ENCODE measurements around the gene ADGRD1.
"Not testable (repeated sequence)": the region's sequence is repeated elsewhere in the genome, so short reads cannot be mapped to it uniquely, and the experiment has no call there.

Gene ADGRD1

DNA sequence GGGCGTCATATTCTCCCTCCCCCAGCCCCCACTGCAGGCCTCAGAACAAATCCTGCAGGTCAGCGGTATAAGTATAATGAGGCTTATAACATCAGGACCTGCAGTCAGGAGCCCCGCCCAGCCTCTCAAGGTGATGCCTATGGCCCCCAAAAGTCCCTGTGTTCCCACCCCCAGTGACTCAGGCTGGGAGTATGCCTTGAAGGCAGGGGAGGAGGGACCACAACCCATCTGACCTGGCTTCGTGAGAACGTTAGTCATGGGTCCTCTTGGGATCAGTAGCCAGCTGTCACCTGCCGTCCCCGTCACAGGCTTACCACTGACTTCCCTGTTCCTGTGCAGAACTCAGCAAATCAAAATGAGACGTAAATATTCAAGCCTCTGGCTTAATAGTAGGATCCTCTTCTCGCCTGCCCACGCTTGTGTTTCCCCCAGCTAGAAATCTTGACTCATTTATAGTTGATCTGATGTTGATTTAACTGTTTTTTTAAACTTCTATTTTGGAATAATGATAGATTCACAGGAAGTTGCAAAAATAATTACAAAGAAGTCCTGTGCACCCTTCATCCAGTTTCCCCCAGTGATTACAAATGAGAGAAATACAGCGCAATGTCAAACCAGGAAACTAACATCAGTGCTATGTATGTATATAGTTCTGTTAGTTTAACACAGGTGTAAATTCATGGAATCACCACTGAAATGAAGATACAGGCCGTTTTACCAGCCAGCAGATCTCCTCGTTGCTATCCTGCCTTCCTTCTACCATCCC is 107.5 kb downstream of the ADGRD1 start:
- no peak for DNase-seq

DNA sequence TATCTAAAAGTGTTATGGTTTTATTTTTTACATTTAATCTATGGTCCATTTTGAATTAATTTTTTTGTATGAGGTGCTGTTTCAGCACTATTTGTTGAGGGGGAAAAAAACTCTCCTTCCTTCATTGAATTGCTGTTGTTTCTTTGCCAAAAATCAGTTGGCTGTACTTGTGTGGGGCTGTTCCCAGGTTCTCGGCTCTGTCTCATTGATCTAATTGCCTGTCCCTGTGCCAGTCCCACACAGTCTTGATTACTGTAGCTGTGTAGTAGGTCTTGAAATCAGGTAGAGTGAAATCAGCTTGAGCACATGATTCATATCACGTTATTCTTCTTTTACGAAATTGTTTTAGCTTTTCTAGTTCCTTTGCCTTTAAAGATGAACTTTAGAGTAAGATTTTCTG is 109.7 kb downstream of the ADGRD1 start:
- DNase-seq, result no peak

DNA sequence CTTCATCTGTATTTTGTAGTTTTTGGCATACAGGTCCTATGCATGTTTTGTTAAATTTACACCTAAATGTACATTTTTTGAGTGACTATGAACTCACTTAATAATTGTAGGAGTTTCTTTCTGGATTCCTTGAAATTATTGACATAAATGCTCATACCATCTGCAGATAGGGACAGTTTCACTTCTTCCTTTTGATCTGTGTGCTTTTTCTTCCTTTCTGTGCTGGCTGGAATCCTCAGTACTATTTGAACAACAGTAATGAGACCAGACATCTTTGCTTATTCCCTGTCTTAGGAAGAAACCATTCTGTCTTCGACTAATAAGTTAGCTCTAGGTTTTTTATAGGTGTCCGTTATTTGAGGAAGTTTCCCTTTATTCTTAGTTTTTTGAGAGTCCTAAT is 110.3 kb downstream of the ADGRD1 start:
- DNase-seq, result no peak

DNA sequence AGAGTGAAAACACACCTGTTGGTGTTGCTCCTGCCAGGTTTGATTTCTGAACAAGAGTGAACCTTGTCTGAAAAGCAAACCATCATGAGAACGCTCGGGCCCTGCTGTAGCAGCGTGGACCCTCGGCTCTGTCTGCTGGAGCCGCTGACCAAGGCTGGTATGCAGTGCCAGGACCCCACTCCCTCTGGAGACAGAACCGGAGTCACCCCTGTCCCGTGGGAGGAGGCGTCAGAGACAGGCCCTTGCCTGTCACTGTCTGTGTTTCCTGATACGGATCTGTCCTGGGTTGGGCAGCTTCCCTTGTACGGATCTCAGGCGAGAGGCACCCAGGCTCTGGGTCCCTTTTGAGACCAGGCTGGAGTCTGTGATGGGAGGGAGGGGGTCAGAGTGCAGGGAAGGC is 111.6 kb downstream of the ADGRD1 start:
- DNase-seq, result no peak

DNA sequence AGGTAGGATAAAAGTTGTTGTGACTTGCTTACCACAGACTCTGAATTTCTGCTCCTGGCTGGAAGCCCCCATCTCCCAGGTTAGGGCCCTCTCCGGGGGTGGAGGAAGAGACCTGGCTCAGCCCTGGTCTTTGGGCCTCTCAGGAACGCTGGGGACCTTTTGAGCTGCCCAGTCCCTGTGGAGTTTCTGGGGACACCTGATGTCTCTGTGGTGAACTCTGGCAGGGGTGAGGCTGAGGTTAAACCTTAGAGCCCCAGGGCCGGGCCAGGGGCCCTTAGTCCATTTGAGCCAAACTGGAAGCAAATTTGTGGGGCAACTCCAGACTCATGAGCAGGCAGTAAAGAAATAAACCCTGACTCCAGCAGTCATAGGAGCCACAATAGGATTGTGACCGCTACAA is 112.1 kb downstream of the ADGRD1 start:
- no peak for DNase-seq

DNA sequence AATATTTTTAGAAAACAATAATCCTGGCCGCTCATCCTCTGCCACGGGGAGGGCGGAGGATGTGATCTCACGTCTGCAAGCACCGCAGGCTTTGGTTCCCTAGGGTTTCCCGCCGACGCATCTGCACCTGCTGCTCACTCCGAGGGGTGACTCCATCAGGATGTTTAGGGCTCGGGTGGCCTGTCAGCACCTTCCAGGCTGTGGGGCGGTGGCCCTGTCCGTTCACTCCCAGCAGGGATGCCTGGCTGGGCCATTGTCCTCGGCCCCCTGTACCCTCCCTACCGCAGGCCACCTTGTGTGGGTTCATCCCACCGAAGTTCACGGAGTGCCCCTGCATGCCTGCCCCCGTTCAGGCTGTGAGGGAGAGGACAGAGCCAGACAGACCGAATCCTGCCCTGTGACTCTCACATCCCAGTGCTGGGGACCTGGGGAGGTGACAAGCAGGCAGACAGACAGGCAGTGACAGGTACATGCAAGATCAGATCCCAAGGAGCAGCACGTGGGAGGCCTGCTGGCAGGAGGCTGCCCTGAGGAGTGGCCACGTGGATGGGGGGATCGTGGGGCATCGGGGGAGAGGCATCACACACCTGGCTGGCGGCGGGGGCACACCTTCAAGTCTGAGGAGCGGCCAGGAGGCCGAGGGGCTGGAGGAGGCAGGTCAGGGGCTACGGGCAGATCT is 112.6 kb downstream of the ADGRD1 start:
- no peak for DNase-seq

DNA sequence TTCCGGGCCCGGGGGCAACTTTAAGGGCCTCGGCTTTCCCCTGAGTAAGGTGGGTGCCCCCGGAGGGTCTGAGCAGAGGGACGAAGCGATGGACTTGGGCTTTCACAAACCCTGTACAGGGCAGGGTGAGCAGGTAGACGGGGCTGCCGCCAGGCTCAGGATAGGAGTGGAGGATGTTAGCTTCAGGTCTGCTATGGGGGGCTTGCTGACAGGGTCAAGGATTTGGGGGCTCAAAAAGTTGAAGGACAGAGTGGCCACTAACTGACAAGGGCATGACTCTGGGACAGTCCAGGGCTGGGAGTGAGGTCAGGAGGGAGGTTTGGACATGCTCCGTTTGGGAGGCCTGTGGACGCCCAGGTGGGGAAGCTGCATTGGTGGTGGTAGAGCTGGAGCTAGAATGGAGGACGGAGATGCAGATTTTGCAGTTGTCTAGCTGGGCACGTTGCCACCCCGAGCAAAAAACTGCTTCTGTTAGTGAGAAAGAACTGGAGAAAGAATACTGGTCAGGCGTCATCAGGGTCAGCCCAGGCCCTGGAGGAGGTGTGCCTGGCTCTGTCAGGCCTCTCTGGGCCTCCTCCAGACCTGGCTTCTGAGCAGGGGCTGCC is 113.3 kb downstream of the ADGRD1 start:
- DNase-seq, result no peak

DNA sequence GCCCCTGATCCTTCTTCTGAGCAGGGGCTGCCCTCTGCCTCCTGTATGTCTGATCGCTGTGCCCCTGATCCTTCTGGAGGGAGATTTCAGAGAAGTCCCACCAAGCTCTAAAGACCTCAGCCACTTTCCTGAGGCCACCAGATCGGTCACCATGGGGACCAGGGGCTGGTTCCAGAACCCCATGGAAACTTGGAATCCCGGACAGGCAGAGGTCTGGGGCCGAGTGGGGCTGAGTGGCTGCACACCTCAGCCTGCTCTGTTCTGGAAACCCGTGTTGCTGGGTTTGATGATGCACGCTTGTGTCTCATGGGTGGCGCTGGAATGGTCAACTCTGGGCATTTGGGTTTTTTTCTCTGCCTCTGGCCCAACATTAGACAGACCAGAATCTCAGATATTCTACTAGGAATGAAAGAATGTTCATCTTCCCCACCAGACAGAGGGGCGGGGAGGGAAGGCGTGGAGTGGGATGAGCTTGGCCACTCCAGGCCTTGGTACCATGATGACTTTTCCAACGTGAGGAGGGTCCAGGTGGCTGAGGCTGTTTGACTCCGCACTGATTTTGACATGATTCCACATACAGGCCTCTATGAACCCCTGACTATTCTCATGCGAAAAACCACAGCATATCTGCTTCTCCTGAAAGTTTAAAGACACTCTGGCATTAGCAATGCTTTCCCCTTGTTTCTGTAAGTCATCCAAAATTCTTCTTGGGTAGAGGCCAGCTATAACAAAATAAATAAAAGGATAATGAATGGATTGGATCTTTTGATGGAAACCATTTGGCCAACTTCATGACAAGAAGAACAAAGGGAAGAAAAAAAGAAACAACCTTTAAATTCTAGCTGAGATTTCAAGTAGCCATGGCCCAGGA is 114.5 kb downstream of the ADGRD1 start:
- DNase-seq, result no peak

DNA sequence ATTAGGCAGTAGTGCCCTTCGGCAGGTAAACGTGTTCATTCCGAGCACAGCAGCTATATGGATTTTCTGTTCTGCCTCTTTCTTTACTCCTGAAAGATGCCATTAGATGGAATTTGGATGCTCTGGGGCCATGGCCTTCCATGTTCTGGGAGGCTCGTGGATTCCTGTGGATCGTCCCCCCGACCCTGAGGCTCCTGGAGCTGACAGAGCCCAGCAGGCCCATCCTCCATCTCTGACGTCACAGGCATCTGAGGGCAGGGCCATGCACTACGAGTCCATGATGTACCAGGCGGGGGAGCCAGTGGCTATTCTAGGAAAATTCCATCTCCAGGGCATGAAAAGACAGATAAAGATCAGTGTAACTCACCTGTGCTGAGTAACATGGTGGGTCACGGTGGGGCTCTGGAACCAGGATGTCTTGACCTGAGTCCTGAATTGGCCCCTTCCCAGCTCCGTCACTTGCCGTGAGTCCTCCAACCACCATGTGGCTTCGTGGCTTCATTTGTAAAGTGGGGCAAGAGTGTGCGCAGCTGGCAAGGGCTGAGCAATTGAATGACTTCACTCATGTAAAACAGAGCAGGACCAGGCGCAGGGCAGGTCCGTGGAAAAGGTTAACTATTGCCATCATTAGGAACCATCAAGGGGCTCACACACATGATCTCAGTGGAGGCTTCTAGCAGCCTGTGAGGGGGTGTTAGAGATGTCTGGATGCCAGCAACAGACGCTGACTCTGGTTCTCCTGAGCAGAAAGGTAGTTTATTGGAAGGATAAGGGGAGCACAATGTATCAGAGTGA is 115.4 kb downstream of the ADGRD1 start:
- not testable (repeated sequence) for DNase-seq

DNA sequence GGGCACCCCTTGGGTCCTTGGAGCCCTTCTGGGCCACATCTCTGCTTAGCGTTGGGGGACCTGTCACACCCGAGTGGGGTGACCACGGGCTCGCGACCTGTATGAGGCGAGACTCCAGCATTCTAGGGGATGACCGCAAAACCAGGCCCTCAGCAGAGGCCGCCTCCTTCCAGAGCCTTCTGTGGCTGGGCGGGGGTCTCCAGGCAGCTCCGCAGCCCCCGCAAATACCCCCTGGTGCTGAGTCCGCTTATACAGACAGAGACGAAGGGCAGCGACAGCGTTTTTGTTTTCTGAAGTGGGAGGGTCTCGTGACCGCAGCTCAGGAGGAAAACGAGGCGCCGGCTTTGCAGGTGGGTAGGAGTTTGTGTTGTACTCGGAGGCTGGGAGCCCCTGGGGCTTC is 116.4 kb downstream of the ADGRD1 start:
- not testable (repeated sequence) for DNase-seq

DNA sequence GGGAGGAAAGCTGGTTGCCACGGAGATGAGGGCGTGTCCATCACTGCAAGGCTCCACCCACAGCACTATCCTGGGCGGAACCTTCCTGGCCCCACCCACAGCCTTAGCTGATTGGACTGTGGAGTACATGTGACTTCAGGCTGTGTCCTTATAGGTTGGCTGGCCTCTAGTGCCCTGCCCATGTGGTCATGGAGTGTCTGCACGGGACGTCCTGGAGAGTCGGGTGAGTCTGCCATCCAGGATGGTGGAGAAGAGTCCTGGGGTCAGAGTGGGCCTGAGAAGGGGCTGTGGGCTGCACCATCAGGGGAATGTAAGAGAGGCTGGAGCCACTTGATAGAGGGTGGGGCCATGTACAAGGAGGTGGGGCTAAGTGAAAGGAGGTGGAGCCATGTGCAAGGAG is 117.0 kb downstream of the ADGRD1 start:
- DNase-seq, result not testable (repeated sequence)

DNA sequence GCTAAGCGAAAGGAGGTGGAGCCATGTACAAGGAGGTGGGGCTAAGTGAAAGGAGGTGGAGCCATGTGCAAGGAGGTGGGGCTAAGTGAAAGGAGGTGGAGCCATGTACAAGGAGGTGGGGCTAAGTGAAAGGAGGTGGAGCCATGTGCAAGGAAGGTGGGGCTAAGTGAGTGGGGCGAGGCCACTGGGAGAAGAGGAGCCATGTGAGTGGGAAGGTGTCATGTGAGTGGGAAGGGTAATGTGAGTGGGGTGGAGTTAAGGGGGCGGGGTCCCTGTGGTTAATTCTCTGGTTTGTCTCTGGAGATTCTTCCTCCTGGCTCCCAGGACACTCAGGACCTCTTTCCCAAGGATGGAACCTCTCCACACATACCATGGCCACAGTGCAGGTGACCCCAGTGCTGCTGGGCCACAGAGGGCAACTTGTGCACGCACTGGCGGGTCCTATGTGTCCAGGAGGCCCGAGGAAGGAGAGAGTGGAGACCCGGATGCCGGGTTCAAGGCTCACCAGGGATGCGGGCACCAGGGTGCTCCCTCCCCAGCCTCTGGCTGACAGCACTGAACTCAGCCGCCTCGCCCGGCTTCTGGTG is 117.6 kb downstream of the ADGRD1 start:
- not testable (repeated sequence) for DNase-seq

DNA sequence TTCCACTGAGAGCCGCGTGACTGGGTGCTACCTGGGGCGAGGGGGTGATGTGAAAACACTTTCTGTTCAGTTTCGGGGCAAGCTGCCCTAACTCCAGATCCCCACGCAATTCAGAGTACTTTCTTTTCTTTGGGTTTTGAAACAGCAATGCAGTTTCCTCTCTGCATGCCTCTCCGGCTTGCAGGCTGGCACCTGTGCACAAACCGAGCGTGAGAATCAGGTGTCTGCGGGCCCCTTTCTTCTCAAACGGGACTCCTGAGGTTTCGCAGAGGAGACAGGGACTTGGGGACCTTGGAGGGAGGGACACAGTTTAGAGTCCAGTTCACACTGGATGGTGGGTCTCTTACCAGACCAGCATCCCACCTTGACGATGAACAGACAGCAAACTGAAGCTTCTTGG is 118.2 kb downstream of the ADGRD1 start:
- not testable (repeated sequence) for DNase-seq

DNA sequence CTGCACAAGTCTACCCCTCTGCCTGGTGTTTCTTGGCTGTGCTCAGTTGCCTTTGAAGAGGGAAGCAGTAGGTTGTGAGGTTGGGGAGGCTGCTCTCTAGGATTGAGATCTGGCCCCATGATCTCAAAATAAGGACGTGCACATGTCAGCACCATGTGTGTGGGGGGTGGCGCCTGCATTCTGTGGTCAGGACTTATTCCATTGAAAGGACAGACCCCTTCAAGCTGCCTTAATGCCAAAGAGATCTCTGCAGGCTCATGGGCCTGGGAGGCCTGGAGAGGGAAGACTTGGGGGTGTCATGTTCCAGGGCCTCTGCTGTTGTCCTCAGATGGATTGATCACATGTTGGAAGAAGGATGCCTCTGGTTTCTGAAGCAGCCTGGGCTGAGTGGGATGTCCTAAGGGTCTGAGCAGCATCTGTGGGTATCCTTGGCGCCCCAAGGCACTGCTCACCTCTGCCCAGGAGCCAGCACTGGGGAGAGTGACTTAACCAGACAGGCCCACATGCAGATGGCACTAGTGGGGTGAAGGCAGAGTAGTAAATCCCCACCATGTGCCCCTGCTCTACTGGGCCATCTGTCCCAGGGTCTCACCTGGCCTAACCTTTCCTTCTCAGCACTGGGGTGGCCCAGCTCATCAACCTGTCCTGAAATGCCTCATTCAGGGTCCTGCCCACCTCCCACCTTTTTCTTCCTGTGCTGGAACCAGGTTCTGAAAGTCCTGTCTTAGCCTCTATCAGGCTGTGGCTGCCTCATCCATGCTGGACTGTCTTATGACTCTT is 118.9 kb downstream of the ADGRD1 start:
- no peak for DNase-seq

DNA sequence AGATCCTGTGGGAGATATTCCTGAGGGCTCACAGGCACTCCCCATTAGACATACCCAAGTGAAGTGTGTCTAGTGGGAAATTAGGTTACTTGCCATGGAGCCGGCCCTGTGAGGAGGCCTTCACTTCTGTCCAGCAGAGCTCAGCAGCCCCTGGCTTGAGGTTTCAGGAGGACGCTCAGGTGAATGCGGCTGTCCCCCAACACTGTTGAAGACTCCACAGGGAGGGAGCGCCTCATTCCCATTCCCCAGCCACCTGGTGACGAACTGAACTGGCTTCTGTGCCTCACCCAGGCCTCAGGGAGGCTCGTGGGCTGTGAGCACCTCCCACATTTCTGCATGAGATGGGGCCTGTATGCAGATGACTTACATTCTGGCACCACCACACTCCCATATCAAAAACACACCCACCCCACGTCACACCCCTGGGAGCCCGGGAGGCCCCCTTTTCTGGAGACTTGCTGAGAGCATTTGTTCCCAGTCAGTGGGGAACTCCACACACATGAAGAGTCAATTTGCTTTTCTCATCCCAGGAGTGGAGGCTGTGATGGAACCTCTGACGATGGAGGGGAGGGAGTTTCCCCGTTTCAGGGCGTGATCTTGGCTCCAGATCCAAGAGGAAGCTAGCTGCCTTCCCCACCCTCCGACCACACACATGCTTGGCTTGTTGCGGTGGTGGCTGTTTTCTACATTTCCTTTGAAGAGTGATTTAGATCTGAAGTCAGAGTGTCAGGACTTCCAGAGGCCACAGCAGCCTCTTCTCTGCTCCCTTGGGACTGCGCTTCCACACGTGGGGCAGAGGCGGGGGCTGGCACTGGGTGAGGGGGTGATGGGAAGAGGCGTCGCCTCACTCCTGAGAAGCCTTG is 120.7 kb downstream of the ADGRD1 start:
- DNase-seq, result no peak

DNA sequence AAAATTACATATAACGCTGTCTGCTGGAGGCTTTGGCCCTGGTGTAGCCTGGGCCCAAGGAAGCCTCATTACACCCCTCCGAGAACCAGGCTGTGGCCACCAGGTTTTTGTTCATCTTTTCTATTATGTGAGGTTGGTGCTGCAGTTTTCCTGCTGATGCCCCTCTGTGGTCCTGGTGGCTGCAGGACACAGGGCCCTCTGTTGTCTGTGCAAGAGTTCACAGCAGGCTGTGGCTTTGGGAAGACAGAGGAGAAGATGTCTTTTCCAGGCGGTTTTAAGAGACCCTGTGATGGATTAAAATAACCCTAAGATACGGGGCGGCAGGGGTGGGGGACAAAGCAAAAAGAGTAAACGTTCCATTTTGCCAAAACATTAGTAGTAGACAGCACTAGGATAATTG is 121.5 kb downstream of the ADGRD1 start:
- no peak for DNase-seq

DNA sequence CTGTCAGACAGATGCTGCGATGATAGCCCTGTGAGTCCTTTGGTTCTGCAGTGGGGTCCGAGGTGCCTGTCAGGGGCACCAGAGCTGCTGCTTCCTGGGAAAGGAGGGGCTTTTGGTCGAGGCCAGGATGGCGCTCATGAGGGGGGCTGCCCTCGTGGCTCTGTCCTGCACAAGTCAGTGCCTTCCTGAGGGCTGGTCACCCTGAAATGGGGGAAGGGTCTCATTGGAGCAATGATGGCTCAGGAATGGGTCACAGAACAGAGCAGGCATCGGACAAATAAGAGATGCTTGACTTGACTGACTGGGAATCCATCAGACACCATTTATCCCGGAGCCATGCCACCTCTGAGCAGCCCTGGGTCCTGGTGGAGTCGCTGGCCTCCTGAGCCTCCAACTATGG is 121.9 kb downstream of the ADGRD1 start:
- no peak for DNase-seq

DNA sequence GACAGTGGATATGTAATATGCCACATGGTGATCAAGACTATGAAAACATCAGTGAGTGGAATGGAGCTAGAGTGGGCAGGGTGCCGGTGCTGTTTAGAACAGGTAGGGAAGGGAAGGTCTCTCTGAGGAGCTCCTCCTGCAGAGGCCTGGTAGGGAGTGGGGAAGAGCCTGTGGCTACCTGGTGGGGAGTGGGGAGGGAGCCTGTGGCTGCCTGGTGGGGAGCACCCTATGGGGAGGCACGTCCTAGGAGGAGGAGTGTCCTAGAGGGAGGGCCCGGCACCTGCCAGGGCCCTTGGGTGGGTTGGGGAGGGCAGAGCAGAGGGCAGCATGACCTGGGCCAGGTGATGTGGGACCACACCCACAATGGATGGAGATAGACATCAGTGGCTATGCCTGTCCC is 122.6 kb downstream of the ADGRD1 start:
- DNase-seq, result no peak

DNA sequence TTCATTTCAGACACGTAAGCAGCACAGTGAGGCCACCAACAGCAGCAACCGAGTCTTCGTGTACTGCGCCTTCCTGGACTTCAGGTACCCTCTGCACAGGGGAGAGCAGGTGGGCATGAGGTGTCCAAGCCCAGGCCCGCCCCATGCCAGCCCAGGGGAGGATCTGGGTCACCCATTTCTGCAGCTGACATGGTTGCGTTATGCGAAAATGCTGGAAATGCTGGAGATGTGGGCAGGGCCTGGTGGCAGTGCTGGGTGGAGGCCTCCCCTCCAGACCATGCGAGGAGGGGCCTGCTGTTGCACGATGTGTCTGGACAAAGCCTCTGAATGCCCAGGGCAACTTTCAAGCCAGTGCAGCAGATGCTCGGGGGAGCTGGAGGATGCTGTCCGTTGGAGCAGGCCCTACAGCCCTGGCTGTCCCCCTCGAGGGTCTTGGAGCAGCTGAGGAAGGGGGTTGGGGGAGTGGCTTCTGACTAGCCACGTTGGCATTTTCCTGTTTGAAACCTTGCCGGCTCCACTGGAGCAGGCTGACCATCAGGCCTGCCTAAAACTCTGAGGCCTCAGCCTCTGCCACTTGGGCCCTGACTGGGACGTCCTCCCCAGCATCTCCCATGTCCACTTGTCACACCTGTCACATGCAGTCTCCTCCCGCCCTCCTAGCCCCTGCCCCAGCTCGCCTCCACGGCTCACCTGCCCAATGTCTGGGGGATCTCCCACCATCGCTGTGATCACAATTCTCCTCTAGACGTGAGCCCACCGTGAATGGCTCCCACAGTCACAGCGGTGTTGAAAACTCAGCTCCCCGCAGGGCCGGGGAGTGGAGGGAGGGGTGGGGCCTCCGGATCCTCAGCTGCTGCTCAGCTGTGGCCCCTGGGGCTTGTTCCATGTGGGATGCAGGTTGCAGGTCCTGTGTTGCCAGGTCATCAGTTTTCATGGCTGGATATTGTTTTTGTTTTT is 123.4 kb downstream of the ADGRD1 start:
- DNase-seq, result no peak
